Liver (tissue), 9 donors: Measurements from ENCODE around the gene ILRUN. TPM values are rescaled to one million over a fixed set of nuclear protein-coding genes. Genes with fewer than 3 reads are reported as not detected.

ENCODE experiments used
- DNase-seq: peaks from one replicate; pipeline ENCODE4 v3.0.0-alpha.2; 2017; ENCODE audit warnings: low spot score
- H3K27ac ChIP-seq, 2 donors: one replicate each; pipeline ENCODE4 v1.7.0; 2013; ENCODE audit warnings: inconsistent platforms in 2 of 2, low read length in 2 of 2, control low read depth in 1 of 2, low read depth in 1 of 2, mild to moderate bottlenecking in 1 of 2
- H3K27me3 ChIP-seq, 4 donors: one replicate each; pipeline versions ENCODE4 v1.6.1 to v1.7.0; 2013; ENCODE audit warnings: low read length in 3 of 4, inconsistent platforms in 1 of 4, mild to moderate bottlenecking in 1 of 4, moderate library complexity in 1 of 4; ENCODE audit not compliant: control insufficient read depth in 4 of 4, insufficient read depth in 4 of 4
- H3K36me3 ChIP-seq, 4 donors: one replicate each; pipeline versions ENCODE4 v1.6.1 to v1.7.0; 2013; ENCODE audit warnings: low read length in 3 of 4, mild to moderate bottlenecking in 3 of 4, low read depth in 1 of 4, moderate library complexity in 1 of 4; ENCODE audit not compliant: control insufficient read depth in 4 of 4, insufficient read depth in 3 of 4
- H3K4me1 ChIP-seq, 4 donors: one replicate each; pipeline versions ENCODE4 v1.6.1 to v1.7.0; 2013; ENCODE audit warnings: low read length in 3 of 4, mild to moderate bottlenecking in 3 of 4, moderate library complexity in 1 of 4; ENCODE audit not compliant: control insufficient read depth in 4 of 4, insufficient read depth in 4 of 4
- H3K4me3 ChIP-seq, 3 donors: one replicate each; pipeline versions ENCODE4 v1.6.1 to v1.7.0; 2013; ENCODE audit warnings: low read length in 3 of 3, control low read depth in 1 of 3, low read depth in 1 of 3, mild to moderate bottlenecking in 1 of 3
- H3K9ac ChIP-seq, 2 donors: one replicate each; pipeline ENCODE4 v1.7.0; 2013; ENCODE audit warnings: low read length in 2 of 2, mild to moderate bottlenecking in 2 of 2, moderate library complexity in 2 of 2, control low read depth in 1 of 2, low read depth in 1 of 2
- H3K9me3 ChIP-seq, 4 donors: one replicate each; pipeline versions ENCODE4 v1.6.1 to v1.7.0; 2013; ENCODE audit warnings: low read length in 3 of 4; ENCODE audit not compliant: control insufficient read depth in 4 of 4
- EGR1 ChIP-seq, 2 donors: IDR thresholded peaks; 2 replicates each; pipeline ENCODE4 v1.6.1; 2016 to 2018; ENCODE audit warnings: antibody characterized with exemption in 2 of 2, low read depth in 2 of 2
- FOXA1 ChIP-seq: IDR thresholded peaks from 2 replicates; pipeline ENCODE4 v1.6.1; 2016; ENCODE audit warnings: antibody characterized with exemption
- FOXA2 ChIP-seq: IDR thresholded peaks from 2 replicates; pipeline ENCODE4 v1.6.1; 2016; ENCODE audit warnings: antibody characterized with exemption
- GABPA ChIP-seq, 2 donors: IDR thresholded peaks in 1 of 2; conservative IDR thresholded peaks in 1 of 2; 2 replicates each; pipeline ENCODE4 v1.6.1; 2016; ENCODE audit warnings: antibody characterized with exemption in 2 of 2, mild to moderate bottlenecking in 1 of 2, moderate library complexity in 1 of 2
- HNF4A ChIP-seq, 2 donors: conservative IDR thresholded peaks; 2 replicates each; pipeline ENCODE4 v1.6.1; 2016; ENCODE audit warnings: antibody characterized with exemption in 2 of 2, mild to moderate bottlenecking in 2 of 2
- HNF4G ChIP-seq: IDR thresholded peaks from 2 replicates; pipeline ENCODE4 v1.6.1; 2016; ENCODE audit warnings: antibody characterized with exemption
- JUND ChIP-seq, 2 donors: IDR thresholded peaks; 2 replicates each; pipeline ENCODE4 v1.6.1; 2016; ENCODE audit warnings: antibody characterized with exemption in 2 of 2
- NR2F2 ChIP-seq: IDR thresholded peaks from 2 replicates; pipeline ENCODE4 v1.6.1; 2016; ENCODE audit warnings: antibody characterized with exemption
- RAD21 ChIP-seq, 2 donors: IDR thresholded peaks; 2 replicates each; pipeline ENCODE4 v1.6.1; 2016; ENCODE audit warnings: antibody characterized with exemption in 2 of 2, mild to moderate bottlenecking in 2 of 2
- RXRA ChIP-seq, 2 donors: IDR thresholded peaks; 2 replicates each; pipeline ENCODE4 v1.6.1; 2017 to 2018; ENCODE audit warnings: antibody characterized with exemption in 2 of 2, mild to moderate bottlenecking in 1 of 2
- SP1 ChIP-seq: IDR thresholded peaks from 2 replicates; pipeline ENCODE4 v1.6.1; 2018; ENCODE audit warnings: antibody characterized with exemption, mild to moderate bottlenecking
- TAF1 ChIP-seq: conservative IDR thresholded peaks from 2 replicates; pipeline ENCODE4 v1.6.1; 2016; ENCODE audit warnings: antibody characterized with exemption, mild to moderate bottlenecking
- YY1 ChIP-seq: IDR thresholded peaks from 2 replicates; pipeline ENCODE4 v1.6.1; 2016; ENCODE audit warnings: antibody characterized with exemption, mild to moderate bottlenecking
- ZBTB33 ChIP-seq: IDR thresholded peaks from 2 replicates; pipeline ENCODE4 v1.6.1; 2016; ENCODE audit warnings: antibody characterized with exemption
- WGBS: extraction: QIAGEN DNeasy Blood & Tissue Kit; methylation state at CpG from one replicate; pipeline ENCODE4 v1.1.7; 2013; 5-methylcytosine and 5-hydroxymethylcytosine counted together
- polyA plus RNA-seq, 2 donors: library from polyadenylated mRNA; stranded (reverse) in 1 of 2; unstranded in 1 of 2; fragments of 200-250 nt in 1 of 2; fragments of >200 nt in 1 of 2; fragmentation: Nextera tagmentation in 1 of 2; extraction: Ambion mirVana in 1 of 2; gene quantifications; one replicate each; pipeline versions ENCODE4 v1.2.1 to v1.2.3, GENCODE V29; 2013 to 2015
- total RNA-seq, 2 donors: library from RNA; depleted of rRNA; stranded (reverse); fragments of >200 nt; gene quantifications; one replicate each; pipeline ENCODE4 v1.2.3, GENCODE V29; 2014
- TF ChIP-seq, protein P1 (sequence below): fragments of 150-350 bp; IDR thresholded peaks from 2 replicates; pipeline ENCODE4 v1.5.1; 2017; ENCODE audit warnings: improper control_type of control experiment, low read depth, low read length; ENCODE audit not compliant: missing input control
- TF ChIP-seq, protein P2 (sequence below): IDR thresholded peaks from 2 replicates; pipeline ENCODE4 v1.6.1; 2016; ENCODE audit warnings: antibody characterized with exemption
- TF ChIP-seq, protein P3 (sequence below): IDR thresholded peaks from 2 replicates; pipeline ENCODE4 v1.6.1; 2016; ENCODE audit warnings: antibody characterized with exemption
- TF ChIP-seq, protein P4 (sequence below): IDR thresholded peaks from 2 replicates; pipeline ENCODE4 v1.6.1; 2016; ENCODE audit warnings: antibody characterized with exemption, mild to moderate bottlenecking
- donor health status: healthy.
- donor health status: healthy.
- donor health status: healthy.
- donor health status: healthy.
- donor health status: healthy.

The ILRUN gene
- total and polyA plus RNA-seq, 4 donors = 20.3 to 77.3 (median 46.2) TPM

GRCh38 chr6:34672657-34673043, 23.9 kb downstream of the ILRUN start:
- peak overlapping the region; percentile 60 to 73 for H3K27ac ChIP-seq
- TF ChIP-seq NR2F2 (no peak), HNF4G (no peak), RXRA (IDR thresholded peaks at IDR 0.05) (no peak), ZBTB33 (no peak), RAD21 (IDR thresholded peaks at IDR 0.05) (no peak), HNF4A (conservative IDR thresholded peaks at IDR 0.05) (no peak), FOXA2 (no peak), YY1 (no peak), JUND (IDR thresholded peaks at IDR 0.05) (no peak), FOXA1 (no peak), SP1 (no peak), TAF1 (no peak), GABPA (IDR thresholded peaks at IDR 0.05 in 1 of 2, conservative IDR thresholded peaks at IDR 0.05 in 1 of 2) (no peak), EGR1 (IDR thresholded peaks at IDR 0.05; ENCODE audit: low read depth in 2 of 2) (no peak)
- TF ChIP-seq, protein P1, sequence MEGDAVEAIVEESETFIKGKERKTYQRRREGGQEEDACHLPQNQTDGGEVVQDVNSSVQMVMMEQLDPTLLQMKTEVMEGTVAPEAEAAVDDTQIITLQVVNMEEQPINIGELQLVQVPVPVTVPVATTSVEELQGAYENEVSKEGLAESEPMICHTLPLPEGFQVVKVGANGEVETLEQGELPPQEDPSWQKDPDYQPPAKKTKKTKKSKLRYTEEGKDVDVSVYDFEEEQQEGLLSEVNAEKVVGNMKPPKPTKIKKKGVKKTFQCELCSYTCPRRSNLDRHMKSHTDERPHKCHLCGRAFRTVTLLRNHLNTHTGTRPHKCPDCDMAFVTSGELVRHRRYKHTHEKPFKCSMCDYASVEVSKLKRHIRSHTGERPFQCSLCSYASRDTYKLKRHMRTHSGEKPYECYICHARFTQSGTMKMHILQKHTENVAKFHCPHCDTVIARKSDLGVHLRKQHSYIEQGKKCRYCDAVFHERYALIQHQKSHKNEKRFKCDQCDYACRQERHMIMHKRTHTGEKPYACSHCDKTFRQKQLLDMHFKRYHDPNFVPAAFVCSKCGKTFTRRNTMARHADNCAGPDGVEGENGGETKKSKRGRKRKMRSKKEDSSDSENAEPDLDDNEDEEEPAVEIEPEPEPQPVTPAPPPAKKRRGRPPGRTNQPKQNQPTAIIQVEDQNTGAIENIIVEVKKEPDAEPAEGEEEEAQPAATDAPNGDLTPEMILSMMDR = no peak
- TF ChIP-seq, protein P2, sequence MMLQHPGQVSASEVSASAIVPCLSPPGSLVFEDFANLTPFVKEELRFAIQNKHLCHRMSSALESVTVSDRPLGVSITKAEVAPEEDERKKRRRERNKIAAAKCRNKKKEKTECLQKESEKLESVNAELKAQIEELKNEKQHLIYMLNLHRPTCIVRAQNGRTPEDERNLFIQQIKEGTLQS = no peak
- TF ChIP-seq, protein P3, sequence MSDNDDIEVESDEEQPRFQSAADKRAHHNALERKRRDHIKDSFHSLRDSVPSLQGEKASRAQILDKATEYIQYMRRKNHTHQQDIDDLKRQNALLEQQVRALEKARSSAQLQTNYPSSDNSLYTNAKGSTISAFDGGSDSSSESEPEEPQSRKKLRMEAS = no peak
- TF ChIP-seq, protein P4, sequence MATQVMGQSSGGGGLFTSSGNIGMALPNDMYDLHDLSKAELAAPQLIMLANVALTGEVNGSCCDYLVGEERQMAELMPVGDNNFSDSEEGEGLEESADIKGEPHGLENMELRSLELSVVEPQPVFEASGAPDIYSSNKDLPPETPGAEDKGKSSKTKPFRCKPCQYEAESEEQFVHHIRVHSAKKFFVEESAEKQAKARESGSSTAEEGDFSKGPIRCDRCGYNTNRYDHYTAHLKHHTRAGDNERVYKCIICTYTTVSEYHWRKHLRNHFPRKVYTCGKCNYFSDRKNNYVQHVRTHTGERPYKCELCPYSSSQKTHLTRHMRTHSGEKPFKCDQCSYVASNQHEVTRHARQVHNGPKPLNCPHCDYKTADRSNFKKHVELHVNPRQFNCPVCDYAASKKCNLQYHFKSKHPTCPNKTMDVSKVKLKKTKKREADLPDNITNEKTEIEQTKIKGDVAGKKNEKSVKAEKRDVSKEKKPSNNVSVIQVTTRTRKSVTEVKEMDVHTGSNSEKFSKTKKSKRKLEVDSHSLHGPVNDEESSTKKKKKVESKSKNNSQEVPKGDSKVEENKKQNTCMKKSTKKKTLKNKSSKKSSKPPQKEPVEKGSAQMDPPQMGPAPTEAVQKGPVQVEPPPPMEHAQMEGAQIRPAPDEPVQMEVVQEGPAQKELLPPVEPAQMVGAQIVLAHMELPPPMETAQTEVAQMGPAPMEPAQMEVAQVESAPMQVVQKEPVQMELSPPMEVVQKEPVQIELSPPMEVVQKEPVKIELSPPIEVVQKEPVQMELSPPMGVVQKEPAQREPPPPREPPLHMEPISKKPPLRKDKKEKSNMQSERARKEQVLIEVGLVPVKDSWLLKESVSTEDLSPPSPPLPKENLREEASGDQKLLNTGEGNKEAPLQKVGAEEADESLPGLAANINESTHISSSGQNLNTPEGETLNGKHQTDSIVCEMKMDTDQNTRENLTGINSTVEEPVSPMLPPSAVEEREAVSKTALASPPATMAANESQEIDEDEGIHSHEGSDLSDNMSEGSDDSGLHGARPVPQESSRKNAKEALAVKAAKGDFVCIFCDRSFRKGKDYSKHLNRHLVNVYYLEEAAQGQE = no peak

More at GRCh38 chr6:34672657-34673043, 23.9 kb downstream of the ILRUN start:
- no peaks in the 10 kb centered on the region for H3K27me3 ChIP-seq
- H3K9ac ChIP-seq = peak overlapping the region in 1 of 2 donors; percentile 43
- H3K36me3 ChIP-seq = no peaks in the 10 kb centered on the region
- H3K4me1 ChIP-seq = peaks cover 10 to 71% (median 48%) of the 10 kb centered on the region in 4 donors
- no peaks in the 10 kb centered on the region for H3K9me3 ChIP-seq
- DNase-seq = no peak
- H3K4me3 ChIP-seq = no peak overlapping the region
- 48% methylated on average over 3 of the region's 3 CpGs for WGBS
